ENCODE measurements around the gene PNP.
"Not testable (repeated sequence)": the region's sequence is repeated elsewhere in the genome, so short reads cannot be mapped to it uniquely, and the experiment has no call there.

Gene PNP

GRCh38 chr14:20469242-20469889 lies at the start of gene PNP:
PNP (plus strand) TSS chr14:20469406; CDS start chr14:20469525, 119 bp downstream.
- DNase-seq: peak; percentile 48

DNA sequence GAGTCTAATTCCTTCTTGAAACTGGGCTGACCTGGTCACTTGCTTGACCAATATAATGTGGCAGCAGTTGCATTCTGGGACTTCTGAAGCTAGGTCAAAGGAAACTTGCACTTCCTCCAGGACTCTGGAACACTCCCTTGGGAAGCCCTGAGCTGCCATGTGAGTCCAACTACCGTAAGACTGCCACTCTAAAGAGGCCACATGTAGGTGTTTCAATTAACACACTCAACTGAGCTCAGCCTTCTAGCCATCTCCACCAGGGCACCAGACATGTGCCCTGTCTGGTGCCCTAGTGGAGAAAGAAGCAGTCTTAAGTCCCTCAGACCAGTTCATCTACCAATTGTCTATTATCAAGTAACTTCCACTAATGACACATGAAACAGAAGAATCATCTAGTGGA lies 49.8 kb upstream of the PNP start:
- DNase-seq: no peak

GRCh38 chr14:20421267-20421666 lies 47.9 kb upstream of the PNP start:
- no peak for DNase-seq

- no peak for DNase-seq
Observed at GRCh38 chr14:20422886-20423285, 46.3 kb upstream of the PNP start.

DNA sequence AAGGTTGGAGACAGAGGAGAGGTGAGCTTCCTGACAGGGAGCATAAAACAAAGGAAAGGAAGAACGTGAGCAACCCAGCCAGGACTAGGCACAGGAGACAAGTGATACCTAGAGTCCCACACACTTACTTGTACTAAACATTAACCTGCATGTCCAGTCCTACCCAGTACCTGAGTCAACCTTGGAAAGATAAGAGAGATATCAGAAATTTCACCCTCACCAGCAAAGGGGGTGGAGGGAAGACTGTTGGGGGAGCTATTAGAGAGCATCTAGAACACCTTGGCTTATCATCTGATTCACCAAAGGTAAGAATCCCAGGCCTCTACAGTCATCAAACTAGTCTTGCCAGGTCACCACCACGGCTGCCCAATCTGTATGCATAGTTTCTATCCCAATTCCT lies 44.4 kb upstream of the PNP start:
- DNase-seq: no peak

- DNase-seq: no peak
Observed at GRCh38 chr14:20427231-20428009, 41.8 kb upstream of the PNP start.

DNA sequence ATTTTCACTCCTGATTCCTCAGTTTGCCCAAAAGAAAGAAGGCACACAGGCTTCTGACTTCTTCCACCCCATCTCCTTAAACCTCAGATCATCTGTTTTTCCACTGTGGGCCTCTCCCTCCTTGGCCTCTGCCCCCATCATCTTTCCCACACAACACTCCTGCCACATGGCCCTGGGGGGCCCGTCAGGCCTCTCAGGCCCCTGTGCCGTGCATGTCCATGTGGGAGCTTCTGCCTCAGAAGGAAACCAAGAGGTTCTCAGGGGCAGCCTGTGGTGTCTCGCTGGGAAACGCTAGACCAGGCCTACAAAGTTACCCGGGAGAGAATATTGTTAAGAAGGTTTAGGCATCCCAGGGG lies 41.2 kb upstream of the PNP start:
- DNase-seq: no peak

DNA sequence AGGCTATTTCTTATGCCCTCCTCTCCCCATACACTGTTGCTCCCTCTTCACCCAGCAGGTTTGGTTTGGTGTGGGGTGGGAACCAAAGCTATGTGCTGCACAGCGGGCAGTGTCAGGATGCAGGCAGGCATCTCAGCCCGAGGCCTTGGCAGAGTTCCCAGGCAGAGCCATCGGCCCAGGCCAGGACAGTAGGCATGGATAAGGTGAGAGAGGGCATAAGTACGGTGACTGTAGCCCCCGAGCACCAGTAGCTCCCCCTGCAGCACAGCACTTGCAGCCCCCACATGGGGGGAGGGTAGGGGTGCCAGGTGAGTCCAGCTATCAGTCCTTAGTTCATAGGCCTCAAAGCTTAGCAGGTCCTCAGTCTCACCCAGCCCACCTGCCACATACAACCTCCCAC lies 40.4 kb upstream of the PNP start:
- DNase-seq: no peak

DNA sequence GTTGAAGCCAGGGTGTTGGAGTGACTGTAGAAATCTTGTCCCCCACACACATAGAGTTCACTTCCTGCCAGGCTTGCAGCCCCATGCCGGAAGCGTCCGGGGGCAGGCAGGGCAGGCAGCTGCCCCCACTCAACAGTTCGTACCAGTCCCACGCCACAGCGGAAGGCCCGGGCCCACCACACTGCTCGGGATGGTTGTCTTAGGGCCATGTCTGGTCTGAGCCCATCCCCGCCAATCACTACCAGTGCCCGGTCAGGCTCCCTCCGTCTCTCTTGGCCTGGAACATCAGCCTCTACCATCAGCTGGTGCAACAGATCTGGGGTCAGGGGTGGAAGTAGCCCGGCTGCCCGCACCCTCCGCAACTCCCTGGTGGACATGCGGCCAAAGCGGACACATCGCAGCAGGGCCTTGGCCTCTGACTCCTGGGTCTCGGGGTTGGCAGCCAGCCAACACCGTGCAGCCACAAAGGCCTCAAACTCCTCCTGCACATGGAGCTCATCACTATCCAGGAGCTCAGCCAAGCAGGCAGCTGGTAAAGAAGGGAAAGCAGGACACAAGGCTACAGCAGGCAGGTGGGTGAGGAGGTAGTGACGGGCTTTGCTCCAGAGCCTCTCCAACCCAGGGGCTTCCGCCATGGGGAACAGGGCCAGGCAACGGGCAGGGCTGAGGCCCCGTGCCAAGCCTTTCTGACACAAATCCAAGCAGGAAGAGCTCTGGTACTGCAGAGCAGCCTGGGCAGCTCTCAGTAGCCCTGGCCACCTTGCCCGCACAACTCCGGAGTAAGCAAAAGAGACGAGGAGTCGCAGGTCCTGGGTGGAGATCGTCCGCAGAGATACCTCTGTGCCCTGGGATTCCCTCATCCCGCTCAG lies 39.2 kb upstream of the PNP start:
- no peak for DNase-seq

DNA sequence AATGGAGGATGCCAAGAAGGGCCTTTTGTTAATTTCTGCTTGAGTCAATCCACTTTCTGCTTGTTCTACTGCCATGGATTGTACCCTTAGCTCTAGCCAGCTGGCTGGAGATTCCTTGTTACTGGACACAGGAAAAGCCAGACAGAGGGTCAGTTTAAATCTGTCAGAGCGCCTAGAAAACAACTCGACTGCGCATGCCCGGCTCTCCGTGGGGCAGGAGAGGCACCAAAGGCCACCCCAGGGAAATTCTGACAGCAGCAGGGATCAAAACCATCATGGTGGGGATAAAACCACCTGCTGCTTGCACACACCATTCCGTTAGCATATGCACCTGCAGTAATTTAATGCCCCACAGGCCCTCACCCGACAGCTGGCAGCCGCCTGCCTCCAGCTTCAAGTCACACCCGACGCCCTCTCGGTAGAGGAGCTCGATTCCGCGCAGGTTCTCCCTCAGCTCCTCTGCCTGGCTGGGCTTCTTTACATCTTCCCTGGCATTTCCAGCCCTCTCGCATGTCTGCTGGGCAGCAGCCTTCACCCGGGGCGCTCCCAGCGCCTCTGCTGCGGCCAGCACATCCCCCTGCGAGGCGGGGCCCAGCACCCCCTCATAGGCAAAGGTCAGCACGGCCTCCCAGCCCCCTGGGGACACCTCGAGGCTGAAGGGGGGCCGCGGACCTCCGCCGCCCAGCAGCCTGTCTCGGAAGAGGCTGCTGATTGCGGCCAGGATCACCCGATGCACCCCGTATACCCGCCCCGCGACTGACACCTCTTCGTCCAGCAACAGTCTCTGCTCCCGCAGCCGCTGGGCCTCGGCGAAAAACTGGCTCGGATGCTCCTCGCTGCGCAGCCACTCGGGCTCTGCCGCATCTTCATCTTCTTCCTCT lies 34.3 kb upstream of the PNP start:
- no peak for DNase-seq

DNA sequence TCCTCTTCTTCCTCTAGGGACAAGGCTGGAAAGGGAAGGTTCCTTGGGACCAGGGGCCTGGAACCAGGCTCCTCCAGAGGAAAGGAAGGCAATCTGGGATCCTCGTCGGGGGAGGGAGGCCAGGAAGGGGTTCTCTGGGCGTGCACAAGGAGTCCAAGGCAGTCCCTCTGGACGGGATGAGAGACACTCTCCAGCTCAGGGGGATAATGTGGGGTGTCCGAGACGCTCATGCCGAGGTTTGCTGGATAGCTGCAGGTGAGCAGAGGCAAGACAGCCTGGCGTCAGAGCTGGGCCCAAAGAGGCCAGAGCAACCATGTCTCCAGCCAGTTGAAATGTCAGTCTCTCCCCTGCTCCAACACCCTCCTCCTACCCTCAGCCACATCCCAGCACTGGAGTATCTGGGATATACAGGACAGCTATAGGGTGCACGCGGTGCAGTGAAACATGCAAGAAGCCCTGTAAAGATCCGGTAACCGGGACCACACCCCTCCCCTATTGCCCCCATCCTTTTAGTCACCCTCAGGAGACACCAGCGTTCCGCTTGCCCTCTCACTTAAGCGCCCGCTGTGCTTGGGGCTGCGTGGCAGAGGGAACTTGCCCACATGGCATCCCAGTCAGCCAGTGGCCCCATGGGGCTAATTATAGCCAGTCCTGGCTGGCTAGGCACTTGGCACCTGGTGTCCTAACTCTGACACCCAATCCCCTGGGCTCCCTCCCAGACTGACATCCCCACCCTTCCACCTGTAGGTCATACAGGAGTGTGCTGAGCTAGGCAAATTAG lies 33.4 kb upstream of the PNP start, which contains the start of gene KLHL33:
KLHL33 (minus strand) TSS at position 585 of the 781 bp plus-strand sequence; CDS start at position 230, 355 bp downstream.
- DNase-seq: no peak

GRCh38 chr14:20436363-20436755 lies 32.8 kb upstream of the PNP start:
- DNase-seq: no peak

DNA sequence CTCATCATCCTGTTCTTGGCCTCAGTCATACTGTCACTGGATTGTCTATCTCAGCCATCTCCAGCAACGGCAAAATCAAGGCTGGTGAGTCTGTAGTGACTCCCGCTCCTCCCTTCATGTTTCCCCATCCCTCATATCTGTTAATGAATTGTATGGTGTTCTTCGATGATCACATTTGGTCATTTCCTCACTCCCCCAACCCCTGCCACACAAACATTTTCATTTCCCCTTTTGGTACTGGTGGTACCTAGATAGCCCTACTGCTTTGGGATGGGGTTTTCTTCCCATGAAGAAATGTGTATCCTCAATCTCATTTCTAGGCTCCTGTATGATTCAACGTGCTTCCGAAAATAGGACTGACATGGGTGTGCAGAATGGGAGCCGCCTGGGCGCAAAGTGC lies 30.5 kb upstream of the PNP start:
- no peak for DNase-seq

DNA sequence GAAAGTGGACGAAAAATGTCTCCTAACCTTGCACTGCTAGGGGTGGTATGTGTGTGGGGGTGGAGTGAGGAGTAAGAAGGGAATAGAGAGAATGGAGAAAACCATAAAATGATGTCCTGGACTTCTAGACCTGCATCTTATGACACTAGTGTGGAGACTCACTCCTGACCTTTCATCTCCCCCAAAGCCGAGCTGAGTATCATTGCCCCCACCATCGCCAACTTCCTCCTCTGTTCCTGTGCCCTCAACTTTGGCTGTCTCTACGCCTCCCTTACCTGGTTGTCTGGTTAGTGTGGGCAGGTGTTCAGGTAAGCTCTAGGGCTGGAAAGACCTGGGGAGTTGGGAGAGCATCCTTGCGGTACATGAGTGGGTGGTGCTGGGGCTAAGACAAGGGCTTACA lies 28.7 kb upstream of the PNP start:
- DNase-seq: no peak

DNA sequence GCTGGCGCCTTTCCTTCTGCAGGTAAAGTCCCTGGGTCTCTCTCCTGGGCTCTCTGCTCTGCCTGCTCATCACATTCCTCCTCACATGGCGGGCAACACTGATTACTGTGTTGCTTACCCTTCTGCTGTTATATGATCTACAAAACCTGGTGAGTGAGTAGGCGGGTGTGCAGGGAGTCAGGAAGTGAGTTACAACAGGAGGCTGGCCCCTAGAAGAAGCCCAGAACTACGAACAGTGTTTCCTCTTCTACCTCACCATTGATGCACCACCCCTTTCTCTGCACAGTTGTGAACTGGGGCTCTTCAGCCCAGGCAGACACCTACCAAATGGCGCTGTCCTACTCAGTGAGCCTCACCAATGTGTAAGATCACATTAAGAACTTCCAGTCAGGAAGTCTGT lies 28.3 kb upstream of the PNP start:
- no peak for DNase-seq

- DNase-seq: no peak
Observed at GRCh38 chr14:20441461-20441860, 27.7 kb upstream of the PNP start.

- not testable (repeated sequence) for DNase-seq
Observed at GRCh38 chr14:20443650-20444049, 25.6 kb upstream of the PNP start.

GRCh38 chr14:20446889-20447288 lies 22.3 kb upstream of the PNP start:
- no peak for DNase-seq

GRCh38 chr14:20452831-20453230 lies 16.4 kb upstream of the PNP start:
- DNase-seq: not testable (repeated sequence)

DNA sequence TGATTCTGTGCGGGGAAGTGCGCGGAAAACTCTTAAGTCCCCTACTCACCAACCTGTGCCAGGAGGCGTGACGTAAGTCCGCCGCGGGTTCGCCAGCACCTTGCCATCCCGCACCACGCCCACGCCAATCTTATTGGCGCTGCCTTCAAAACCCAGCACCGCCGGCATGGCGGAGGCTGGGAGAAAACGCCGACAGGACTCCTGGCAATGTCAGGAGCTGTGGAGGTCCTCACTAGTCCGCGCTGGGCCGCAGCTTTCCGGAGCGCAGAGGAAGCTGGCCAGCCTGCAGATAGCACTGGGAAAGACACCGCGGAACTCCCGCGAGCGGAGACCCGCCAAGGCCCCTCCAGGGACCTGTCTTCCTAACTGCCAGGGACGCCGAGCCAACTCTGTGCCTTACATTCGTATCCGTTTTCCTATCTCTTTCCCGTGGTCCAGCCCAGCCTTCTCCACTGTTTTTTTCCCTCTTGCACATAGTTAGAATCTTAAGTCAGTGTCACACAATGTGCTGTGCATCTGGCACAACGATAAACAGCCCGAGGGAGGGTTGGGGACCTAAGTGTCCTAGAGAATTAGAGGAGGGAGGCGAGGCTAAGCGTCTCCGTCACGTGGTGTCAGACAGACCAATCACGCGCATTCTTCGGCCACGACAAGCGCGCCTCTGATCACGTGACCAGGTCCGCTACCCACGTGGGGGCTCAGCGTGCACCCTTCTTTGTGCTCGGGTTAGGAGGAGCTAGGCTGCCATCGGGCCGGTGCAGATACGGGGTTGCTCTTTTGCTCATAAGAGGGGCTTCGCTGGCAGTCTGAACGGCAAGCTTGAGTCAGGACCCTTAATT lies 14.5 kb upstream of the PNP start, which contains the start of the genes APEX1 and OSGEP:
APEX1 (plus strand) TSS at position 711 of the 839 bp plus-strand sequence. CDS start 420 bp downstream, outside the sequence.
OSGEP (minus strand) TSS at position 297 of the 839 bp plus-strand sequence; CDS start at position 168, 129 bp downstream.
- DNase-seq: peak; percentile 74

Measured in GOT3 (cell line).